GM19238 (cell line): ENCODE measurements around the gene EPS8L3.
A peak's percentile ranks its signal among the peaks of the same experiment; 100 is the strongest.

Source experiments
- DNase-seq: peaks from one replicate; pipeline ENCODE4 v3.0.0; 2011; ENCODE audit warnings: low spot score; ENCODE audit not compliant: insufficient read length

The EPS8L3 gene

DNA sequence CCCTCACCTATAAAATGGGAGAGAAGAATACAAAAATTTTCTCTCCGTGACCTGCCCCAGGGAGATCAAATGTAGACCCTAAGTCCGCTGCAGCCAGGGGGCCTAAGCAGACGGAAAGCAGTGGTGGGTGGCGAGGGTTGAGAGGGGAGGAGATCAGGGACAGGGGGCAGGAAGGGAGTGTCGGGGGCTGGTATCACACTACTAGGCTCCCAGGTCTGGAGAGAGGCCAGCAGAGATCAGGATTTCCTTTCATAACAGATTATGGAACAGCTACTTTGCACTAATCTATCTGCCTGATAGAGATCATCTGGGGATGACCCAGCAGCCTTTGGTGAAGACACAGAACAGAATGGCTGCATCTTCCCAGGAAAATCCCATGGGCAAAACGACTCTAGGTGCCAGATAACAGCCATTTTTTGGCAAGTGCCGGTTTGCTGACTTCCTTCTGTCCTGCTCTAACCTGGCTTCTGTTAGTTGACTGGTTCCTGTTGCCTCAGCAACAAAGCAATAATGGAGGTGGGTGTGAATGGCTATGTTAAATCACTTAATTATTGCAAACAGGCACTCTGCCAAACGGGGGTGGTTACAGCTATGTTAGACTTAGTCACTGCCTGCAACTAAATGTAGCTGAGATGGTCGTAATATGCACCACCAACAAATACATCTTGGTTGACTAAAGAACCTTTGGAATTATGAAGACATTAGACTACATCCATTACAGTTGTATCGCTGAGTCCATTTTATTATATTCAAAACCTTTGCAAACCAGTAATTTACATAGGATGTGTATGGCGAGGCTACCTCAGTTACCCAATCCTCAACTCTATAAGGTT is 30.0 kb upstream of the EPS8L3 start:
- DNase-seq: no peak

- no peak for DNase-seq
Measured at GRCh38 chr1:109793089-109793485, 29.4 kb upstream of the EPS8L3 start.

GRCh38 chr1:109792056-109792831 is 28.5 kb upstream of the EPS8L3 start:
- DNase-seq: no peak

- no peak for DNase-seq
Measured at GRCh38 chr1:109791495-109792043, 27.8 kb upstream of the EPS8L3 start.

GRCh38 chr1:109790735-109791494 is 27.2 kb upstream of the EPS8L3 start:
- DNase-seq: peak; percentile 68

DNA sequence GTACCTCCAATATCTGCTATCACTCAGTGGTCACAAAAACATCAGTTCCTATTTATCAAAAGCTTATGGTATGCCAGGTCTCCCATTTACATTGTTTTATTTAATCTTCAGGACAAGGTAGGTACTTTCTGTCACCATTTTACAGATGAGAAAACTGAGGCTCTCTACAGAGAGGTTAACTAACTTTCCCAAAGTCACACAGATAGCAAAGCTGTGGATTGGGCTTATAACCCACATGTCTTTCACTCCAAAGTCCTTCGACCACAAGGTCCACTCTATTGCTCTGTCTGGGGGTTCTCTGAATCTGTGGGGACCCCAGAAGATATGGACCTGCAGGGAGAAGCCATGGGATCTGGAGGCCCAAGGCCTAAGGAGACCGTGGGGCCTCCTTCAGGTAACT is 26.6 kb upstream of the EPS8L3 start:
- DNase-seq: no peak

- DNase-seq: no peak
Measured at GRCh38 chr1:109789551-109790180, 25.9 kb upstream of the EPS8L3 start.

- no peak for DNase-seq
Measured at GRCh38 chr1:109788695-109789521, 25.2 kb upstream of the EPS8L3 start.

GRCh38 chr1:109787845-109788601 is 24.3 kb upstream of the EPS8L3 start:
- DNase-seq: no peak

GRCh38 chr1:109787211-109787844 is 23.6 kb upstream of the EPS8L3 start:
- no peak for DNase-seq

GRCh38 chr1:109786531-109787021 is 22.9 kb upstream of the EPS8L3 start:
- DNase-seq: no peak

- no peak for DNase-seq
Measured at GRCh38 chr1:109786112-109786480, 22.4 kb upstream of the EPS8L3 start.

DNA sequence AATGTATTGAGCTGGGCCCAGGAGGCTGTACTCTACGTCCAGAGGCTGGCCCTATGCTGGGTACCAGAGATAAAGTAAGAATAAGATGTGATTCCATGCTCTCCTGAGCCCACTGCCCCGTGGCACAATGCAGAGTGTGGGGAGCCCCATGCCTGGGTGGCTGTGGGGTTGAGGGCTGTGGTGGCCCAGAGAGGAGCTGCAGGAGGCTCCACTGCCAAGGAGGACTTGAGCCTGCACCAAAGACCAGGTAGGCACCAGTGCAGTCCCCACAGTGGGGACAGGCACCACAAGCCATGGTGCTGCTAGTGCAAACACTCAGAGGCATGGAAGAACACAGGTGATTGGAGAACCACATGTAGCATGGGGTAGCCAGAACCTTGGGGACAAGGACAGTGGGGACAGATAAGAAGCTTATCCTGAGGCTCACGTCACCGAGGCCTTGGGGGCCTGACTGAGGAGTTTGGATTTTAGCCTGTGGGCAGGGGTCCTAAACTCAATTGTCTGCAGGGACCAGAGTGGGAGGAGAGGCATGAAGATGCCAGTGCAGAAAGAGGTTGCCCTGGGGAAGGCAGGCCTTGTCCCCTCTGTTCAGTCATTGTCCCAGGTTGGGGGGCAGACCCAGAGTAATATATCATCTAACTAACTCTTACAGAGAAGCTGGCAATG is 21.9 kb upstream of the EPS8L3 start:
- no peak for DNase-seq

DNA sequence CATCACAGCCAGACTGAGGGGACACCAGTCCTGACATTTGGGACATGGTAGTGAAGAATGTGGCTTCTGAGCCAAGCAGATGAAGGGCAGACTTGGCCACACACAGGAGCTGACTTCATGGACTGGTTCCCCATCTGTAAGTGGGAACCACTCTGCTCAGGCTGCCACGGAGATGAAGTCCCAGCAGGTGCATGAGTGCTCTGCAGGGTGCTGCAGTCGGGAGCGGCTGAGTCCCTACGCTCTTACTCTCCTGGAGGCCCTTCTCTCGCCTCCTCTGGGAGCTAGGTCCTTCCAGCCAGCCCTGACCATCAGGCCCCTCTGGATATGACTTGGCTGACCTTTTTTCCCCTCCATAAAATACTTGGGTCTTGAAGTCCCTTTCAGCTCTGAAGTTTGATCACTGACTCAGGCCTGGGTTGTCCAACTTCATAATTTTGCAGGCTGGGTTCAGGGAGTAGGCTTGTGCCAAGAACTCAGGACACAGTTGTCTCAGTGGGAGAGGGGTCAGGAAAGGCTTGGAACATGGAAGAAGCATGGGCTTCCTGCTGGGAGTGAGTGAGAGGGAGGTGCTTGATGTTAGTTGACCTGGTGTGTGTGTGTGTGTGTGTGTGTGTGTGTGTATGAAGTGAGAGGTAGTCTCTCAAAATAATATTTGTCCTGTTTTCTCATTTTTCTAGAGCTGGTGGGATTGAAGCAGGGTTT is 21.0 kb upstream of the EPS8L3 start:
- no peak for DNase-seq

GRCh38 chr1:109783436-109783835 is 19.7 kb upstream of the EPS8L3 start:
- DNase-seq: no peak

DNA sequence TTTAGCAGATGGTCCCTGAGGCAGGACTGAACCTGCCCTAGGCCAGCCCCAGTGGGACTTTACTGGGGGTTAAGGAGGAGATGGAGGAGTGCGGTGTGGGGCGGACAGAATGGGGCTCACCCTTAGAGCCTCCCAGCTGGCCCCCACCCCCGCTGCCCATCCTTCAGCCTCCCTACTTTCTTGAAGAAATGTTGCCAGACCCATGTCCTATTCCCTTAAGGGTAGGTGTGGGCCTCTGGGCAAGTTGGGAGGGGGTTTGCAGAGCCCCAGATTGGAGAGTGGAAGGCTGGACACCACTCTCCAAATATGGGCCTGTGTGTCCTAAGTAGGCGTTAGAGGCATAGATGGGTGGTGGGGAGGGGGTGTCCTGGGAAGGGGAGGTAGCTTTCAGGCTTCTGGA is 19.2 kb upstream of the EPS8L3 start:
- DNase-seq: no peak

GRCh38 chr1:109782514-109782913 is 18.8 kb upstream of the EPS8L3 start:
- DNase-seq: no peak

- no peak for DNase-seq
Measured at GRCh38 chr1:109781806-109782205, 18.1 kb upstream of the EPS8L3 start.
